ENCODE data around the gene TTC38.

The TTC38 gene
- long read RNA-seq, partial matches to known transcripts = 5 of 10 reads
- long read RNA-seq, other reads (novel, unspliced or antisense) = 2 of 10 reads

DNA sequence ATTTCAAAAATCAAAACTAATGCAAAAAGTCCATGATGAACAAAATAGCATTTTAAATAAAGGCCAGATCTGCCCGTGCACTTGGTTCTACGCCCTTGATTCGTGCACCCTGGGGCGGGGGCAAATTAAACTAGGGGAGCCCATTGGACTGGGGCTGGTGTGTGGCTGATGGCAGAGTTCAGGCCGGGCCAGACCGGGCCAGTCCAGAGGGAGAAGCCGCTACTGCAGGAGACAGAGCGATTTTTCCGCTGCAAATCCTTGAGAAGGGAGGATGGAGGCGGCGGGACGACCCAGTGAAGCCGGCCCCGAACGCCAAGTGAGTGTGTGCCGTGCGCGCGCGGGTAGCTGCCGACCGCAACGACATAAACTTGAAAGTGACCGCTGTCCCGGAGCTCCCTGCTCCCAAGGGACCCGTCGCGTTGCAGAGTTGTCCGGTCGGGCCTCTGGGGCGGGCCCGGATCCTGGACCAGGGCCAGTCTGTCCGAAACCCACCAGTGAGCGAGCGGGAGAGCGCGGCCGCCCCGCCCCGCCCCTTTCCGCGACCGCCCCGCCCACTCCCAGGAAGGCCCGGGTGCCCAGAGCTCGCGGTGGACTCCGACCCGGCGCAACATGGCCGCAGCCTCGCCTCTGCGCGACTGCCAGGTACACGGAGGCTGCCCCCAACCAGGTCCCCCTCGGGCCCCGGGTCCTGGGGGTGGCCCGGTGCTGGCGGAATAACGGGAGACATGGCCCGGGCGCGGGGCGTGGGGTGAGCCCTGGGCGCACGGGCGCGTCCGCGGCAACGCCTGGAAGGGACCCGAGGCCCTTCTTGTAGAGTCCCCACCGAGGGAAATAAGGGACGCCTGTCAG lies at the start of gene TTC38:
TTC38 (plus strand) TSS at position 578 of the 849 bp plus-strand sequence; CDS start at position 610, 32 bp downstream.
- no peaks in the 10 kb centered on the region for H3K27me3 ChIP-seq (ENCODE audit: insufficient read depth, poor library complexity, severe bottlenecking)
- TF ChIP-seq, protein P1, sequence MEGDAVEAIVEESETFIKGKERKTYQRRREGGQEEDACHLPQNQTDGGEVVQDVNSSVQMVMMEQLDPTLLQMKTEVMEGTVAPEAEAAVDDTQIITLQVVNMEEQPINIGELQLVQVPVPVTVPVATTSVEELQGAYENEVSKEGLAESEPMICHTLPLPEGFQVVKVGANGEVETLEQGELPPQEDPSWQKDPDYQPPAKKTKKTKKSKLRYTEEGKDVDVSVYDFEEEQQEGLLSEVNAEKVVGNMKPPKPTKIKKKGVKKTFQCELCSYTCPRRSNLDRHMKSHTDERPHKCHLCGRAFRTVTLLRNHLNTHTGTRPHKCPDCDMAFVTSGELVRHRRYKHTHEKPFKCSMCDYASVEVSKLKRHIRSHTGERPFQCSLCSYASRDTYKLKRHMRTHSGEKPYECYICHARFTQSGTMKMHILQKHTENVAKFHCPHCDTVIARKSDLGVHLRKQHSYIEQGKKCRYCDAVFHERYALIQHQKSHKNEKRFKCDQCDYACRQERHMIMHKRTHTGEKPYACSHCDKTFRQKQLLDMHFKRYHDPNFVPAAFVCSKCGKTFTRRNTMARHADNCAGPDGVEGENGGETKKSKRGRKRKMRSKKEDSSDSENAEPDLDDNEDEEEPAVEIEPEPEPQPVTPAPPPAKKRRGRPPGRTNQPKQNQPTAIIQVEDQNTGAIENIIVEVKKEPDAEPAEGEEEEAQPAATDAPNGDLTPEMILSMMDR (IDR thresholded peaks at IDR 0.05; ENCODE audit: insufficient read depth, low read length) = no peak
- no peak for TF ChIP-seq POLR2AphosphoS5 (IDR thresholded peaks at IDR 0.05; ENCODE audit: low read depth)
- TF ChIP-seq REST (IDR thresholded peaks at IDR 0.05; ENCODE audit: insufficient replicate concordance, low read depth) = no peak
- no peak for TF ChIP-seq GABPA (IDR thresholded peaks at IDR 0.05; ENCODE audit: low read depth)
- TF ChIP-seq SPI1 (IDR thresholded peaks at IDR 0.05; ENCODE audit: borderline replicate concordance, low read depth) = no peak
- peak; percentile 43 to 80 for DNase-seq (ENCODE audit: low read depth in 1 of 2, low spot score in 1 of 2)
- no peak within 1 kb of the TSS; the same call in 1 of the 2 replicates for H3K27ac ChIP-seq (replicated peaks)
- peak within 1 kb of the TSS; percentile 77 for H3K4me3 ChIP-seq (replicated peaks; ENCODE audit: insufficient read depth, low read length)

DNA sequence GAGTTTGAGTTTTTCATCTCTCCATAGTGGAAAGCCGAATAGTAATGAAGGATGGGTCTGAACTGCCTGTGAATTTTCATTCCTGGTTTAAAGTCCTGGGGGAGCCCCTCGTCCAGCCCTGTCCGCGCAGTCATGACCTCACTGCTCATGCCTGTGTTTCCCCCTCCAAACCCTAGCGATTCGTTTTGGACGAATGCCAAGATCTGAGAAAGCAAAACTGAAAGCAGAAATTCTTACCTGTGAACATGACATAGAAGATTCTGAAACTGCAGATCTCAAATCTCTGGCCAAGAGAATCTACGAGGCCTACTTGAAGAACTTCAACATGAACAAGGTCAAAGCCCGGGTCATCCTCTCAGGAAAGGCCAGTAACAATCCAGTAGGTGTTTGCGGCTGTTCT lies 48.2 kb upstream of the TTC38 start:
- Histone ChIP-seq H3K27ac (replicated peaks) (no peak overlapping the region), H3K27me3 (ENCODE audit: insufficient read depth, poor library complexity, severe bottlenecking) (no peaks in the 10 kb centered on the region), H3K4me3 (replicated peaks; ENCODE audit: insufficient read depth, low read length) (no peak overlapping the region)
- no peak for DNase-seq (ENCODE audit: low read depth in 1 of 2, low spot score in 1 of 2)
- TF ChIP-seq, protein P1 (IDR thresholded peaks at IDR 0.05; ENCODE audit: insufficient read depth, low read length) = no peak
- TF ChIP-seq GABPA (IDR thresholded peaks at IDR 0.05; ENCODE audit: low read depth) (no peak), SPI1 (IDR thresholded peaks at IDR 0.05; ENCODE audit: borderline replicate concordance, low read depth) (no peak), POLR2AphosphoS5 (IDR thresholded peaks at IDR 0.05; ENCODE audit: low read depth) (no peak), REST (IDR thresholded peaks at IDR 0.05; ENCODE audit: insufficient replicate concordance, low read depth) (no peak)

DNA sequence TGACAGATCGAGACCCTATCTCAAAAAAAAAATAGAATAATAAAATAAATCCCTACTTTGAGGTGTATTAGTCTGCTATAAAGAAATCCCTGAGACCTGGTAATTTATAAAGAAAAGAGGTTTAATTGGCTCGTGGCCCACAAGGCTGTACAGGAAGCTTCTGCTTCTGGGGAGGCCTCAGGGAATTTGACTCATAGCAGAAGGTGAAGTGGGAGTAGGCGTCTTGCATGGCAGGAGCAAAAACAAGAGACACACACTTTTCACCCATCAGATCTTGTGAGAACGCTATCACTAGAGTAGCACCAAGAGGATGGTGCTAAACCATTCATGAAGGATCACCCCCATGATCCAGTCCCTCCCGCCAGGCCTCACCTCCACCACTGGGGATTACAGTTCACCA lies 46.9 kb upstream of the TTC38 start:
- Histone ChIP-seq H3K4me3 (replicated peaks; ENCODE audit: insufficient read depth, low read length) (no peak overlapping the region), H3K27me3 (ENCODE audit: insufficient read depth, poor library complexity, severe bottlenecking) (no peaks in the 10 kb centered on the region), H3K27ac (replicated peaks) (no peak overlapping the region)
- DNase-seq (ENCODE audit: low read depth in 1 of 2, low spot score in 1 of 2) = no peak
- TF ChIP-seq REST (IDR thresholded peaks at IDR 0.05; ENCODE audit: insufficient replicate concordance, low read depth) (no peak), SPI1 (IDR thresholded peaks at IDR 0.05; ENCODE audit: borderline replicate concordance, low read depth) (no peak), POLR2AphosphoS5 (IDR thresholded peaks at IDR 0.05; ENCODE audit: low read depth) (no peak), GABPA (IDR thresholded peaks at IDR 0.05; ENCODE audit: low read depth) (no peak)
- TF ChIP-seq, protein P1 (IDR thresholded peaks at IDR 0.05; ENCODE audit: insufficient read depth, low read length) = no peak

Measured in HL-60 (cell line).